ENCODE results near the gene AXIN2. TPM values are rescaled to one million over a fixed set of nuclear protein-coding genes. Genes with fewer than 3 reads are reported as not detected.
"Not testable (repeated sequence)": the region's sequence is repeated elsewhere in the genome, so short reads cannot be mapped to it uniquely, and the experiment has no call there.

AXIN2 gene
- total RNA-seq, 4 donors from 2014 or later: 16.5 to 69.3 (median 29.4) TPM

GRCh38 chr17:65527857-65528591 is 33.4 kb downstream of the AXIN2 start:
- Histone ChIP-seq H3K36me3 (peaks cover 0 to 9% (median 0%) of the 10 kb centered on the region in 3 donors), H3K27ac (no peak overlapping the region), H3K27me3 (no peaks in the 10 kb centered on the region), H3K9me3 (no peaks in the 10 kb centered on the region), H3K4me3 (no peak overlapping the region), H3K4me1 (peaks cover 0 to 34% (median 3%) of the 10 kb centered on the region in 4 donors)
- no peak for DNase-seq
- no peak for TF ChIP-seq CTCF (IDR thresholded peaks at IDR 0.05)
- no peak for TF ChIP-seq POLR2A (IDR thresholded peaks at IDR 0.05)

GRCh38 chr17:65527381-65527780 is 34.1 kb downstream of the AXIN2 start:
- H3K27ac ChIP-seq: no peak overlapping the region
- no peaks in the 10 kb centered on the region for H3K9me3 ChIP-seq
- no peak for DNase-seq
- peaks cover 0 to 7% (median 0%) of the 10 kb centered on the region in 3 donors for H3K36me3 ChIP-seq
- no peak for TF ChIP-seq POLR2A (IDR thresholded peaks at IDR 0.05)
- no peak for TF ChIP-seq CTCF (IDR thresholded peaks at IDR 0.05)
- H3K27me3 ChIP-seq: no peaks in the 10 kb centered on the region
- no peak overlapping the region for H3K4me3 ChIP-seq
- peaks cover 0 to 30% (median 3%) of the 10 kb centered on the region in 4 donors for H3K4me1 ChIP-seq

- DNase-seq, H3K9me3 ChIP-seq, H3K27ac ChIP-seq, H3K4me3 ChIP-seq, H3K36me3 ChIP-seq, H3K27me3 ChIP-seq: not testable (repeated sequence)
- H3K4me1 ChIP-seq: peaks cover 0 to 24% (median under 1%) of the 10 kb centered on the region in 4 donors
Observed at GRCh38 chr17:65526854-65527253, 34.6 kb downstream of the AXIN2 start.

- no peaks in the 10 kb centered on the region for H3K9me3 ChIP-seq
- H3K4me1 ChIP-seq: peaks cover 0 to 4% (median 0%) of the 10 kb centered on the region in 4 donors
- no peak overlapping the region for H3K27ac ChIP-seq
- H3K27me3 ChIP-seq: no peaks in the 10 kb centered on the region
- no peak for DNase-seq
- TF ChIP-seq POLR2A (IDR thresholded peaks at IDR 0.05) (no peak), CTCF (IDR thresholded peaks at IDR 0.05) (no peak)
- peaks cover 0 to 6% (median 0%) of the 10 kb centered on the region in 3 donors for H3K36me3 ChIP-seq
- H3K4me3 ChIP-seq: no peak overlapping the region
Observed at GRCh38 chr17:65523853-65524664, 37.4 kb downstream of the AXIN2 start.

GRCh38 chr17:65523411-65523810 is 38.0 kb downstream of the AXIN2 start:
- Histone ChIP-seq H3K36me3 (no peaks in the 10 kb centered on the region), H3K4me1 (peaks cover 0 to 4% (median 0%) of the 10 kb centered on the region in 4 donors), H3K27me3 (no peaks in the 10 kb centered on the region), H3K27ac (no peak overlapping the region), H3K4me3 (no peak overlapping the region), H3K9me3 (no peaks in the 10 kb centered on the region)
- TF ChIP-seq CTCF (IDR thresholded peaks at IDR 0.05): no peak
- TF ChIP-seq POLR2A (IDR thresholded peaks at IDR 0.05): no peak
- DNase-seq: no peak
